Activated CD4-positive, alpha-beta T cell treated with anti-CD3 and anti-CD28 coated beads, Interleukin-2, amount 10 ng/mL, durations not matched to agents 24 days and 14 days (primary cell): ENCODE results near the gene TAGAP. TPM values are rescaled to one million over a fixed set of nuclear protein-coding genes. Genes with fewer than 3 reads are reported as not detected.
A peak's percentile ranks its signal among the peaks of the same experiment; 100 is the strongest.

Experiments
- DNase-seq: peaks from one replicate; pipeline ENCODE4 v3.0.0; 2022
- H3K27ac Mint-ChIP-seq: one replicate; pipeline ENCODE4 v1.8.0; 2022; ENCODE audit warnings: mild to moderate bottlenecking, mixed read lengths
- H3K27me3 Mint-ChIP-seq: one replicate; pipeline ENCODE4 v1.8.0; 2022; ENCODE audit warnings: mixed read lengths
- H3K36me3 Mint-ChIP-seq: one replicate; pipeline ENCODE4 v1.8.0; 2022; ENCODE audit warnings: low read depth, mild to moderate bottlenecking, mixed read lengths
- H3K4me1 Mint-ChIP-seq: one replicate; pipeline ENCODE4 v1.8.0; 2021; ENCODE audit warnings: mixed read lengths
- H3K4me3 Mint-ChIP-seq: one replicate; pipeline ENCODE4 v1.8.0; 2022; ENCODE audit warnings: mild to moderate bottlenecking, moderate library complexity, mixed read lengths
- H3K9me3 Mint-ChIP-seq: one replicate; pipeline ENCODE4 v1.8.0; 2021; ENCODE audit warnings: mixed read lengths
- intact Hi-C: fragments of 100-400 bp; cut with micrococcal nuclease; formaldehyde crosslinking; loops from one replicate; pipeline ENCODE4 v1.15.1; 2023
- total RNA-seq: library from RNA; stranded (reverse); gene quantifications from 2 replicates; pipeline ENCODE4 v1.2.3, GENCODE V29; 2022

TAGAP gene
- total RNA-seq, 1 donor from 2014 or later, result 183 TPM

DNA sequence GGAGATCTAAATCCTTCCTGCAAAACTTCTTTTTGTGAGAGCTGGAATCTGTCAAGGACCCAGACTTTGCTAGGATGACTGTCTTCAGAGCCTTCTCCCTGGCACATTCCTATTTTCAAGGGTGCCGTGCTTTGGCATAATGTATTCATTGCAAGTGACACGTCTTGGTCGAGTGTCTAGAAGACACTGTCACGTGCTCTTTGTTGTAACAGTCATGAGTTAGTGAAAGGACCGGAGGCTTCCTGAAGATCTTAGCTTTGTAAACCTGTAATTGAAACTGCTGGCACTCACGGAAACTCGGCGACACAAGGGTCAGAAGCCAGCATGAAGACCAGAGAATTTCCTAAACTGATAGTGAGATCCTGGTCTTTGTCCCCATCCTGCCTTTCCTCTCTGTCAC lies 19.7 kb upstream of the TAGAP start:
- DNase-seq, result no peak
- Mint-ChIP-seq H3K4me1 (peaks cover 70% of the 10 kb centered on the region), H3K27me3 (peaks cover 2% of the 10 kb centered on the region), H3K36me3 (no peaks in the 10 kb centered on the region), H3K9me3 (peaks cover 12% of the 10 kb centered on the region), H3K4me3 (peak overlapping the region; percentile 38), H3K27ac (peak overlapping the region; percentile 94)
- intact Hi-C loops, result loop anchor here (1.0 kb wide), 1 partner anchor 13 kb away; no protein-coding TSS in a partner anchor

DNA sequence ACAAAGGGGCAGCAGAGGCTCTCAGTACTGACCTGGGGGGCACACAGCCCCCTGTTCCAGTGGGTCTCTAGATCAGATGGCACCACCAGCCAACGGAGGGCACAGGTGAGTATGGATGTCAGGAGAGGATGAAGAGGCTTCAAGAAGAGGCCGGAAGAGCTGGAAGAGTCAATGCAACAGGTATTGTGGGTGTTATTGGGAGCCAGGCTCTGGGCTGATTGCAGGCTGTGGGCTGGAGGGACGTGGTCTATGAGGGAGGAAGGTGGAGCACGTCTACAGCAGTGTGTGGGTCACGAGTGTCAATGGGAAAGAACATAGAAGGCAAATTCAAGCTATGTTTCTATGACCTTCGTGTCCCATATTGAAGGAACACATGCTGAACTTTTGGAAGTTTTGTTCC lies 18.8 kb upstream of the TAGAP start:
- peaks cover 75% of the 10 kb centered on the region for H3K4me1 Mint-ChIP-seq
- H3K9me3 Mint-ChIP-seq, result peaks cover 12% of the 10 kb centered on the region
- DNase-seq, result no peak
- intact Hi-C loops, result loop anchor here (1.0 kb wide), 1 partner anchor 9 kb away; no protein-coding TSS in a partner anchor
- H3K36me3 Mint-ChIP-seq, result no peaks in the 10 kb centered on the region
- peak overlapping the region; percentile 94 for H3K27ac Mint-ChIP-seq
- H3K4me3 Mint-ChIP-seq, result peak overlapping the region; percentile 62
- no peaks in the 10 kb centered on the region for H3K27me3 Mint-ChIP-seq

DNA sequence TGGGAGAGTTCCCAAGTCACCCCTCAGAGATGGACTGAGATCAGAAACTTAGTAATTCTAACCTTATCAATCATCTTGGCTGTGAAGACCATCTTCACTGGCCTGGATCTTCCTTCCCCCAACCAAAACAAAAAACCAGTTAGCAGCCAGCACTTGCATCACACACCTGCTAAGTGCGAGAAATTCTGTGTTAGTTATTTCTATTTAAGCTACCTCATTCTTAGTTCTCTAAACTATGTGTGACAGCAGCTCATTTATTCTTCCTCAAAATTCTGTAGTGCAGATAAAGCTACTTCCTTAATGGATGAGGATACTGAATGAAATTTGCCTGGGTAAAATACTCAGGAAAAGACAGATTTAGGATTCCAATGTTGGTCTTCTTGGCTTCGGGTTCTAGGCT lies 18.2 kb upstream of the TAGAP start:
- Mint-ChIP-seq H3K9me3 (peaks cover 8% of the 10 kb centered on the region), H3K27me3 (no peaks in the 10 kb centered on the region), H3K36me3 (no peaks in the 10 kb centered on the region), H3K4me3 (peak overlapping the region; percentile 62), H3K4me1 (peaks cover 80% of the 10 kb centered on the region), H3K27ac (peak overlapping the region; percentile 94)
- no peak for DNase-seq
- intact Hi-C loops, result loop anchor here (1.0 kb wide), 2 partner anchors 9 to 45 kb away; no protein-coding TSS in a partner anchor

DNA sequence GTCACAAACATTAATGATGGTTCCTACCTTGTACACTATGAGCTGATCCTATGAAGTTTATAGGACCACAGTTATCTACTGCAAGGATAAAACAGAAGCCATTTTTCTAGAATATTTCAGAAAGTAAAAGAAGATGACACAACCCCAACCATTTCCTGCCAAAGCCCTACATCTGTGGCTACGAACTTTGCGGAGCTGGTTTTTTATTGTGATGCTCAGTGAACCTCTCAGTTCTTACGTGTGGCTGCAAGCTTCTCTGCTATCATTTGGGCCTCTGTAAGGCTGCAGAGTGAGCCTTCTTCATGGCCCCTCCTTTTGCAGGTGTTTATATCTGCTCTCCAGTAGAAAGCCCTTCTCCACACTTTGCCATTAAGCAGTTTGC lies 17.8 kb upstream of the TAGAP start:
- intact Hi-C loops, result loop anchor here (1.0 kb wide), 1 partner anchor 44 kb away; no protein-coding TSS in a partner anchor
- no peaks in the 10 kb centered on the region for H3K27me3 Mint-ChIP-seq
- H3K4me3 Mint-ChIP-seq, result peak overlapping the region; percentile 62
- H3K27ac Mint-ChIP-seq, result peak overlapping the region; percentile 94
- DNase-seq, result peak; percentile 92
- H3K9me3 Mint-ChIP-seq, result peaks cover 7% of the 10 kb centered on the region
- H3K36me3 Mint-ChIP-seq, result peaks cover under 1% of the 10 kb centered on the region
- peaks cover 83% of the 10 kb centered on the region for H3K4me1 Mint-ChIP-seq

DNA sequence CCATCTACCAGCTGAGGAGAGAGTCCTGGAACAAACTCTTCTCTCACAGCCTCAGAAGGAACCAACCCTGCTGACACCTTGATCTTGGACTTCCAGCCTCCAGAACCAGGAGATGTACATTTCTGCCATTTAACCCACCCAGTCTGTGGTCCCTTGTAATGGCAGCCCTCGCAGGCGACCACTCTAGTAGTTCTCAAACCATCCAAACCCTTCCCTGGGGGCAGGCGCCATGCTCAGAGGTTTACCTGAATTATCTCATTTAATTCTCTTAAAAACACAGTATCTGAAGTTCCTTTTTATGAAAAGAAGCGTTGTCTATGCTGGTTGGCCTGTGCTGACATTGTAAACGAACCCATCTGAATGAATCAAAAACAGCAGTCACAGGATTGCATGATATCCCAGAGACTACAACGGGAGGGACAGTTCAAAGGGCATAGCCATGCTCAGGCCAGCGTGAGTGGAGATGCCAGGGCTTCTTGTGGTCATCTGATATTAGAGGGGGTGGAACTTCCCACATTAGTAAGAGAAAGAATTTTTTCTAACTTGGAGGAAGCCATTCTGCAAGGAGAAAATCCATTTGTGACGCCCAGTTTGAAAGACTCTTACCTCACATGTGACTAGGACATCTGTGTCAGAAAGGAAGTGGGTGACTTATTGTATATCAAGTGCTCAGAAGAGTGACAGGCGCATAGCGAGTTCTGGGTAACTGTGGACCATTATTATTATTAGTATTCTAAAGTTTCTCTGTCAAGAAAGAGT lies 17.2 kb upstream of the TAGAP start:
- Mint-ChIP-seq H3K4me1 (peaks cover 84% of the 10 kb centered on the region), H3K27ac (peak overlapping the region; percentile 94), H3K9me3 (peaks cover 8% of the 10 kb centered on the region), H3K27me3 (no peaks in the 10 kb centered on the region), H3K36me3 (peaks cover 2% of the 10 kb centered on the region), H3K4me3 (peak overlapping the region; percentile 62)
- intact Hi-C loops, result loop anchor here (1.0 kb wide), 1 partner anchor 44 kb away; no protein-coding TSS in a partner anchor
- peak; percentile 83 for DNase-seq

DNA sequence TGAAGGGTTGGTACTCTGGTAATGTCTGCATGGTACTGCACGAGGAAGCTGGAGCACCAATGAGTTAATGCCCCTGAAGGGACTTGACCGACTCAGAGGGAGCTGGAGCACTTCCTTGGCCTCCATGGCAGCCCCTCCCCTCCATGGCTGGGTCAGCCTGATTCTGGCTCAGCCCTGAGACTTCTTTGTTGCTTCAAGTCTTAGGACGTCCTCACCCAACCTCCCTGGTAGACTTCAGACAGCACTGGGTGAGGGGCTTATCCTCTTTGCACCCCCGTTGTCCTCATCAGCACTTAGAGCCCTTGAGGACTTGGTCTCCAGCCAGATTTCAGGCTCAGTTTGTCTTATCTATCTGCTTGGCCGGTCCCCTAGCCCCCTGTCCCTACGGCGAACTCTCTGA lies 16.4 kb upstream of the TAGAP start:
- peaks cover 2% of the 10 kb centered on the region for H3K36me3 Mint-ChIP-seq
- no peaks in the 10 kb centered on the region for H3K27me3 Mint-ChIP-seq
- peaks cover 90% of the 10 kb centered on the region for H3K4me1 Mint-ChIP-seq
- DNase-seq, result no peak
- H3K4me3 Mint-ChIP-seq, result no peak overlapping the region
- peaks cover 8% of the 10 kb centered on the region for H3K9me3 Mint-ChIP-seq
- H3K27ac Mint-ChIP-seq, result peak overlapping the region; percentile 94
- intact Hi-C loops, result no loop called here

DNA sequence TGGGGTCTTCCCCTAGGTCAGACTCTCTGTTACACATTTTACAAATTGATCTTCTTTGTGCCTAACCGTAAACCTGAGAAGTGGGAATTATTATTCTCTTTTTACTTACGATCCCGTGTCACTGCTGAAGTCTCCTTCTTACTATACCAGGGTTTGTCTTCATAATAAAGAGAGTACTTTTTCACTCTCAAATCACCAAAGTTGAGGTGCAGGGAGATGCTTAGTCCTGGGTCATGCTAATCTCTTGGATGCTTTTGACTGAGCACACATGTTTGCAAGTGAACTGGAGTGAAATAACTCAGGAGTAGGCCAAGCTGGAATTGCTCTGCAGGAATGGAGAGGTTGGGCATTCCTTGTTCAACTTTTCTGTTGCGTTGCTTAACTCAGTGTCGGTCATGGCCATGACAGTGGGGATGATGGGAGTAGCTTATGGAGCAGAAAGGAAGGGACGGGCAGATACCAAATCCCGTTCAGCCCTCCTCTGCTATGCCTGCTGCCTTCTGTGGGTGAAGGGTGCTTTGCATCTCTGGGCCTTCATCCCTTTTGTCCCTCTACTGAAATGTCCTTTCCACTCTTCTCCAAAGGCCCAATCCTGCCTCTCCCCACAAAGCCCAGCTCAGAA lies 15.2 kb upstream of the TAGAP start:
- H3K4me1 Mint-ChIP-seq, result peaks cover 85% of the 10 kb centered on the region
- peak overlapping the region; percentile 34 for H3K4me3 Mint-ChIP-seq
- H3K27ac Mint-ChIP-seq, result peak overlapping the region; percentile 94
- H3K9me3 Mint-ChIP-seq, result peaks cover 8% of the 10 kb centered on the region
- H3K27me3 Mint-ChIP-seq, result no peaks in the 10 kb centered on the region
- peaks cover 2% of the 10 kb centered on the region for H3K36me3 Mint-ChIP-seq
- intact Hi-C loops, result loop anchor here (1.0 to 2.0 kb wide), 4 partner anchors 13 to 43 kb away; no protein-coding TSS in a partner anchor
- no peak for DNase-seq

DNA sequence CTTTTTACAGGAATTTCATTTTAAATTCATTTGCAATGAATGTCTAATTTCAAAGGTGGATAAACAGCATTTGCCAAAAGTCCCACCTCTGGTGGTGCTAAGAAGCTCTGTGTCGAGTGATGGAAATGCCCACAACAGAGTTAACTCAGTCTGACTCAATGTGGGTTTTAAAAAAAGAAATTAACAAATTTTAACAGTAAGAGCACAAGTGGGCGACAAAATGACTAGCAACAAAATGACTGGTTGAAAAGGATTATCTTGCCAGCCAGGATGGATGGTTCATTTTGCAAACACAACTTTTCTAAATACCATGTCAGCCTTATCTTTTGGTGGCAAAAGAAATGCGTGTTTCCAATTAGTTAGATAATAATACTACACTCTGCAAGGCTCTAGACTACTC lies 14.3 kb upstream of the TAGAP start:
- Mint-ChIP-seq H3K9me3 (peaks cover 8% of the 10 kb centered on the region), H3K27me3 (no peaks in the 10 kb centered on the region), H3K4me1 (peaks cover 82% of the 10 kb centered on the region), H3K36me3 (peaks cover 2% of the 10 kb centered on the region), H3K27ac (peak overlapping the region; percentile 94), H3K4me3 (peak overlapping the region; percentile 34)
- intact Hi-C loops, result loop anchor here (1.0 to 2.0 kb wide), 4 partner anchors 14 to 42 kb away; no protein-coding TSS in a partner anchor
- no peak for DNase-seq

DNA sequence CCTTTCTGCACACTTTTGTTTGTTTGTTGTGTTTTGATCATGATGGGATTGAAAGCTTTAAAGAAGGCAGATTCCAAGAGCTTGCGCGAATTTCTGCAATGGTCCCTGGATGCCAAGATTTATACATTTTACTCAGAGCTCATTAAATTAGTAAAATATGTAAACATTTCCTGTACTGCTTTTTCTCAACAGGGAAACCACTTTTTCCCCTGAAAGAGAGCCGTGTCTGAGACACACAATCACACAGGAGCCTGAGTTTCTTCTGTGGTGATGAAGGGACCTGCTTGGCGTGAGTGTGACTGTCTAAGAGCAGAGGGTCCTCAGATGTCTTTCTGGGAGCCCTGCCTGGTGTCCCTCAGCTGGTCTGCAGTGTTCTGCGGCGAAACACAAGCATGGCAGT lies 12.1 kb upstream of the TAGAP start:
- peaks cover 68% of the 10 kb centered on the region for H3K4me1 Mint-ChIP-seq

DNA sequence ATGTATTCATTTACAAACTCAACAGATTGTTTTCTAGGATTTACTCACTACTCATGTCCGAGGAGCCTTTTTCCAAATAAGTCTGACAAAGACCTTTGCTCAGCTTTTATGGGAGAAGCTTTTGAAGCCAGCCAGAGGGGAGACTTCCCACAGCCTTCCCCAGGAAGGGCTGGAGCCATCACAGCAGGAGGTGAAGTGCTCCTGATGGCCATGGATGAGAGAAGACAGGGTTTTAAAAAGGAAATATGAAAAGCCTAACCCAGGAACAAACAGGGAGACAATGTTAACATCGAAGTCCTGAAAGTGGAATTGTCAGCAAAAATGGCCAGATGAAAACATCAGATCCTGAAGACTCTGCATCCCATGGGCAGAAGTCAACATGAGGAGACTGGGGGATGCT lies 11.6 kb upstream of the TAGAP start:
- Mint-ChIP-seq H3K27me3 (peaks cover 1% of the 10 kb centered on the region), H3K4me3 (peak overlapping the region; percentile 70), H3K9me3 (peaks cover 4% of the 10 kb centered on the region), H3K4me1 (peaks cover 65% of the 10 kb centered on the region), H3K36me3 (peaks cover 2% of the 10 kb centered on the region), H3K27ac (peak overlapping the region; percentile 94)
- DNase-seq, result no peak
- intact Hi-C loops, result no loop called here

More for the DNA sequence above, 12.1 kb upstream of the TAGAP start:
- intact Hi-C loops, result loop anchor here (1.0 kb wide), 1 partner anchor 40 kb away; no protein-coding TSS in a partner anchor
- H3K36me3 Mint-ChIP-seq, result peaks cover 2% of the 10 kb centered on the region
- peaks cover 6% of the 10 kb centered on the region for H3K9me3 Mint-ChIP-seq
- DNase-seq, result peak; percentile 61
- H3K27me3 Mint-ChIP-seq, result peaks cover 1% of the 10 kb centered on the region
- H3K27ac Mint-ChIP-seq, result peak overlapping the region; percentile 94
- H3K4me3 Mint-ChIP-seq, result peak overlapping the region; percentile 70

DNA sequence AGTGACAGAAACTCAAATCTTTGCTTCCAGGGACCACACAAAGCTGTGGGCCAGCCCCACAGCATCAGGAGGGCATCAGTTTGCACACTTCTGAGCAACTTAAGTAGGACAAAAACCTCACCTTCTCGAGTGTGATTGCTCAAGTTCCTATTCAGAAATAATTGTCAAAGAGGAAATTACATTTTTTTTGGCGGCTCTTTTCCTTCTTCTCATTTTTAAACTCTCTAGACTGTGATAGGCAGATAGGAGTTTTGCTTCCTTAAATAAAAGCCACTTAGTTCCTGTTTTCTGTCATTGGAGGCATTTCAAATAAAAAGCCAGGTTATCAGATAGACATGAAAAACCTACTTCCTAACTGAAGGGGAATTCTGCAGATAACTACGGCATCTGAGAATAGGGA lies 11.2 kb upstream of the TAGAP start:
- intact Hi-C loops, result no loop called here
- peaks cover 2% of the 10 kb centered on the region for H3K36me3 Mint-ChIP-seq
- DNase-seq, result no peak
- peak overlapping the region; percentile 94 for H3K27ac Mint-ChIP-seq
- H3K9me3 Mint-ChIP-seq, result peaks cover 4% of the 10 kb centered on the region
- H3K4me1 Mint-ChIP-seq, result peaks cover 61% of the 10 kb centered on the region
- peaks cover 1% of the 10 kb centered on the region for H3K27me3 Mint-ChIP-seq
- H3K4me3 Mint-ChIP-seq, result peak overlapping the region; percentile 70

DNA sequence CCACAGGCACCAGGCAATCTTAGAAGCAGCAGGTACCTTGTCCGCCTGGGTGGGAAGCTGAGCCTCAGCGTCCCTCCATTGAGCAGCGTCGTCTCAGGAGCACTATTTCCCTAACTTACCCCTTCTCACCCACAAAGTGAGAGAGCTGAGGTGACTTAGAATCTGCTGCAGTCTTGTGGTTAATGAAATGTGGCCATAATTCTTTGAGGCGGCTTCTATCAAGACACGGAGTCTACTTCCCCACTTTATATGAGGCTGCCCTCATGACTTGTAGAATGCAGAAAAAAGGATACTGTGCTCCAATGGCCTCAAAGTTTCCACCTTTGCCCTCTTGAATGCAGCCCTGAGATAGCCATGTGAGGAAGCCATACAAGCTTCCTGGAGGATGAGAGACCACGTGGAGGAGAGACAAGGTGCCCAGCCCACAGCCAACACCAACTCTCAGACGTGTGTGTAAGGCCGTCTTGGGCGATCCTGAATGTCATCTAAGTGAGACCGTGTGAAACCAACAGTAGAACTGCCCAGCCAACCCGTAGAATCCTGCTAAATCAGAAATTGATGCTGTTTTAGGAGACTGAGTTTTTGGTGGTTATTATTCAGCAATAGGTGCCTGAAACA lies 9.1 kb upstream of the TAGAP start:
- Mint-ChIP-seq H3K36me3 (peaks cover 2% of the 10 kb centered on the region), H3K27ac (no peak overlapping the region), H3K4me3 (no peak overlapping the region), H3K4me1 (peaks cover 49% of the 10 kb centered on the region), H3K27me3 (peaks cover 1% of the 10 kb centered on the region), H3K9me3 (peaks cover 4% of the 10 kb centered on the region)
- intact Hi-C loops, result no loop called here
- no peak for DNase-seq

DNA sequence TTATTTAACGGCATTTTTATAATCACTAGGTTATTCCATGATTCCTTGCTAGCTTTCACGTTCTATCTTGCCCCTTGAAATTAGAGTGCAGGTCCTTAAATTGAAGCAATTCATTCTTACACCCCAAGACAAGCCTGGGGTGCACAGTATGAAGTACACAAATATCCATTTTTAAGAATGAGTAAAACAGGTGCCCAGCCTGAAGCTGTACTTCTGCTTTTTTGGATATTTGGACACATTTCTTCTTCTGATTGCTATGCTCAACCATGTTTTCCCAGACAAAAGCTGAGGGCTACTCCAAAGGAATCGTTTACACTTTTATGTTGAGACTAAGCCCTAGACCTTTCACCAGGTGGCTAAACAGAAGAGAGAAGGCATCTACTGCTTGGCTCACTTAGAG lies 7.9 kb upstream of the TAGAP start:
- Mint-ChIP-seq H3K27me3 (peaks cover 1% of the 10 kb centered on the region), H3K9me3 (peaks cover 4% of the 10 kb centered on the region), H3K4me1 (peaks cover 51% of the 10 kb centered on the region), H3K27ac (no peak overlapping the region), H3K4me3 (no peak overlapping the region), H3K36me3 (peaks cover 2% of the 10 kb centered on the region)
- DNase-seq, result no peak
- intact Hi-C loops, result no loop called here
